GM19099 (cell line): ENCODE data around the gene SUSD1.

Experiments
- POLR2A ChIP-seq: IDR thresholded peaks from 3 replicates; pipeline ENCODE4 v1.6.1; 2011; ENCODE audit warnings: low read depth; ENCODE audit not compliant: insufficient read length; ENCODE audit errors: extremely low read depth

Gene SUSD1

GRCh38 chr9:112180387-112180881, 5.3 kb upstream of the SUSD1 start:
- no peak for TF ChIP-seq POLR2A

- TF ChIP-seq POLR2A: no peak
These were observed 4.7 kb upstream of the SUSD1 start for GRCh38 chr9:112179816-112180215.

GRCh38 chr9:112176524-112176923, 1.4 kb upstream of the SUSD1 start:
- TF ChIP-seq POLR2A: no peak

- TF ChIP-seq POLR2A: no peak
These were observed 759 bp upstream of the SUSD1 start for GRCh38 chr9:112175796-112176315.

GRCh38 chr9:112174222-112174964, 704 bp downstream of the SUSD1 start:
- peak; percentile 19 for TF ChIP-seq POLR2A

GRCh38 chr9:112173489-112174221, 1.4 kb downstream of the SUSD1 start:
- TF ChIP-seq POLR2A: no peak

- TF ChIP-seq POLR2A: no peak
These were observed 4.1 kb downstream of the SUSD1 start for GRCh38 chr9:112170968-112171367.

GRCh38 chr9:112170235-112170634, 4.9 kb downstream of the SUSD1 start:
- no peak for TF ChIP-seq POLR2A

- no peak for TF ChIP-seq POLR2A
These were observed 5.7 kb downstream of the SUSD1 start for GRCh38 chr9:112169368-112169767.

GRCh38 chr9:112168197-112168596, 6.9 kb downstream of the SUSD1 start:
- TF ChIP-seq POLR2A: no peak

GRCh38 chr9:112166176-112167140, 8.6 kb downstream of the SUSD1 start:
- TF ChIP-seq POLR2A: no peak

GRCh38 chr9:112162621-112163413, 12.3 kb downstream of the SUSD1 start:
- no peak for TF ChIP-seq POLR2A

- TF ChIP-seq POLR2A: no peak
These were observed 15.3 kb downstream of the SUSD1 start for GRCh38 chr9:112159781-112160180.

- no peak for TF ChIP-seq POLR2A
These were observed 16.3 kb downstream of the SUSD1 start for GRCh38 chr9:112158656-112159367.

GRCh38 chr9:112157961-112158360, 17.1 kb downstream of the SUSD1 start:
- TF ChIP-seq POLR2A: no peak
